Hematopoietic multipotent progenitor cell treated with erythropoietin and hydrocortisone succinate and interleukin-3 and kit ligand, for 4 days (in vitro differentiated cells): Measurements from ENCODE around the gene CACNA1I.

Experiments used
- DNase-seq: peaks from one replicate; pipeline ENCODE4 v3.0.0-alpha.2; 2015

Gene CACNA1I

DNA sequence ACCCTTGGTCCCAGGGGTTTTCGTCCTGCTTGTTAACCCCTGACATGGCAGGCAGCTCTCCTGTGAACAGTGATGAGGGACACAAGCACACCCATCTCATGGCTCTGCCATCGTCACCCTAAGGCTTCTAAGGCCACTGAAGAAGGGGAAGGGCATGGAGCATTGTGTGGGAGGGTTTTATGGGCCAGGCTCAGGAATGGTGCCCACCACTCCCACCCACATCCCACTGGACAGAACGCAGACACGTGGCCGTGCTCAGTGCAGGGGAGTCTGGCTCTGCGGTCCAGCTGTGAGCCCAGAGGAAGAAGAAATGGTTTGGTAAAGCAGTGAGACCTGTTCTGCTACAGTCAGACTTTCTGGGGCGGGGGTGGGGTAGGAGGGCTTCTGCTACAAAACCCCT lies 130.0 kb downstream of the CACNA1I start:
- DNase-seq, result no peak

DNA sequence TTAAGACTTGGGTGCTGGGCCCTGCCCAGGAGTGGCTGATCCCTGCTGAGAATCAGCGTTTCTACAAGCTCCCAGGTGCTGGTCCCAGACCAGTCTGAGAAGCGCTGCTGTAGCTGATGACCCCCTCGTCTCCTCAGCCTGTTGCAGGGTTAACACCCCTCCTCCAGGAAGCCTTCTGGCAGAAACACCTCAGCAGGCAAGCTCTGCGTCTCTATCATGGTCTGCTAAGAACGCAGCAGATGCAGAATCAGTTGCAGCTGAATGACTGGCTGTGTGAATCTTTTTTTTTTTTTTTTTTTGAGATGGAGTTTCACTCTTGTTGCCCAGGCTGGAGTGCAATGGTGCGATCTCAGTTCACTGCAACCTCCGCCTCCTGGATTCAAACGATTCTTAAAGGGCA lies 132.5 kb downstream of the CACNA1I start:
- no peak for DNase-seq

- DNase-seq, result no peak
Measured at GRCh38 chr22:39703928-39704639, 133.5 kb downstream of the CACNA1I start.

GRCh38 chr22:39705386-39705785 lies 134.8 kb downstream of the CACNA1I start:
- no peak for DNase-seq

DNA sequence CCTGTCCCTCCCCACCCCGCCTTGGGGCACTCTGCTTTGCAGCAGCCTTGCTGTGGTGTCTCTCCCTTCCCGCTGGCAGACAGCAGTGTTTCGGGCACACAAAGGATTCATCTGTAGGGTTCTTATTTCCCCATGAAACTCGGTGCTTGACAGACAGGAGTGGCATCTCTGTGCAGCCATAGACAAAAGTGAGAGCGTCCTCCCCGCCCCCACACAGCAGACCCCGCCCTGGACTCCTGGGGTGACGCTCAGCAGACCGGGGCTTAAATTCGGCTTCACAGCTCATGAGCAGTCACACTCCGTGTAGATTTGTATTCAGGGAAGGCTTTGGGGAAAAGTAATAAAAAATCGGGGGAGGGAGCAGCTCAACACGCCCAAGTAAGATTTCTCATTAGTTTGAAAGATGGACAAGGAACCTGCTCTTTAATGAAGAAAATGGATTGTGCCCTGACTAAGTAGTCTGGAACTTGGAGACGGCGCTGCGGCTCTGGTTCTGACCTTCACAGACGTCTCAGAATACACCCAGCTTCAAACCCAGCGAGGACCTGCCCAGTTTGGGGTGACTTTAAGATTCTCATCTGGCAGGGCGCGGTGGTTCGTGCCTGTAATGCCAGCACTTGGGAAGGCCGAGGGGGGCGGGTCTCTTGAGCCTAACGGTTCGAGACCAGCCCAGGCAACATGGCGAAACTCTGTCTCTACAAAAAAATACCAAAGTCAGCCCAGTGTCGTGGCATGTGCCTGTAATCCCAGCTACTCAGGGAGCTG lies 136.0 kb downstream of the CACNA1I start:
- DNase-seq, result no peak

DNA sequence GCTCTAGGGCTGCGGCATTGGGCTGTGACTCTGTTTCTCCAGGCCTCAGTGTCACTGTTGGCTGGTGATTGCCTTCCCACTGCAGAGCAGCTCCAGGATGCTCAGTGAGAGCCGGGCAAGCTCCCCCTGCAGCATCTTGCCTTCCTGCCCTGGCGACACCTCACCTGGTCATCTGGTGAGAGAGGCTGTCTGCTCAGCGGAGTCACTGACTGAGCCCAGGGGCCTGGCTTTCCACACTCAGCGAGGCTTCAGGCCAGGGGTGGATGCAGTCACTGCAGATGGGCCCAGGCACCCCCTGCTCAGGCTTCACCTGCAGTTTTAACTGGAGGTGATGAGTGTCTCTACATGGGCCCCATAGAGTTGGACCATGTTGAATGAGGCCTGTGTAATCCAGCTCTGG lies 136.8 kb downstream of the CACNA1I start:
- no peak for DNase-seq

DNA sequence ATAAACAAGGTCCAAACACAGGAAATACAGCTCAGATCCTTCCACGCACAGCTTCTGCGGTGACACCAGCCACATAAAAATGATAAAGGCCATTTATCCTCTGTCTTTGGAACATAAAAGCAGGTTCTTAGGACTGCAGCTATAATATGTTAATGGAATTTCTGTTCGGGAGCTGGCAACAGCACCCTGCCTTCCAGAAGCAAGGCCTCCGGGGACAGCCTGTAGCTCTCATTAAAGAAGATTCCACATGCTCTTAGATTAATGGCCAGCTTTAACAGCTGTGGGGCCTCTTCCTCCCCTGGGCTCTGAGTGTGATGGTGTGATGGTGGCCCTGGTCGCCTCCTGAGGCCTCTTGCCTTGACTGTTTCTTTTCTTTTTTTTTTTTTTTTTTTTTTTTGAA lies 137.3 kb downstream of the CACNA1I start:
- no peak for DNase-seq

DNA sequence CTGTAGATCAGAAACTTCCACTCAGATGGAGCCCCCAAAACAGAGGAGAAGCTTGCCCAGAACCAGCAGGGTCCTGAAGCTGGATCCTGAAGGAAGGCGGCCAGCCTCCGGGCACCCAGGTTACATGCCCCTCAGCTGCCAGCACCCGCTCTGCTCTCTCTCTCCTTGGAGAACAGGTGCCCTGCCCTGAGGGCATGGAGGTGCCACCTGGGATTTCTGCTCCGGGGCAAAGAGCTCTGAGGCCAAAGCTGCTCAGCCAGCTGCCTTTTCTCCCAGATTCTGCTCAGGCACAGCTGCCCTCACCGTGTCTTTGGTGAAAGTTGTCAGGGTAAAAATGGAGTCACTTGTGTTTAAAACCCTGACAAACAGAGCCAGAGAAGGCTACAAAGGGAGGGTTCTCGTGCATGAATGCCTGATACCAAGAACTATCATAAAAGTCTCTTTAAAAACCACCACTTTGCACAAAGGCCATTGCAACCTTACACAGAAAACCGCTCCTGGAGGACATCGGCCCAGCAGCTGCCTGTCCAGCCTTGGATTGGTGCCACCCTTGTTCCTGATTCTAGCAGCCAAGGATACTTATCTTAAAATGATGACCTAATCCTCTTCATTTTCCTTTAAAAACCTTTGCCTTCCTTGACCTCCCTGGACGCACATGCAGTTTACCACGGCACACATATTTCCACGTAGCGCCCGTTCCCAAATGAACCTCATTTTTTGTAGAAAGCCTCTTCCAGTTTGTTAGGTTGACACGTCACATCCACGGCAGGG lies 140.0 kb downstream of the CACNA1I start:
- no peak for DNase-seq

- no peak for DNase-seq
Measured at GRCh38 chr22:39712081-39712480, 141.5 kb downstream of the CACNA1I start.

- DNase-seq, result no peak
Measured at GRCh38 chr22:39712751-39713525, 142.4 kb downstream of the CACNA1I start.

GRCh38 chr22:39713799-39714290 lies 143.3 kb downstream of the CACNA1I start:
- DNase-seq, result no peak

- DNase-seq, result no peak
Measured at GRCh38 chr22:39714321-39714720, 143.8 kb downstream of the CACNA1I start.

GRCh38 chr22:39715778-39716495 lies 145.4 kb downstream of the CACNA1I start:
- DNase-seq, result no peak

GRCh38 chr22:39716534-39716933 lies 146.0 kb downstream of the CACNA1I start:
- no peak for DNase-seq

- no peak for DNase-seq
Measured at GRCh38 chr22:39717099-39717498, 146.5 kb downstream of the CACNA1I start.

GRCh38 chr22:39718206-39718605 lies 147.7 kb downstream of the CACNA1I start:
- DNase-seq, result no peak

GRCh38 chr22:39718921-39719475 lies 148.4 kb downstream of the CACNA1I start:
- no peak for DNase-seq

- DNase-seq, result no peak
Measured at GRCh38 chr22:39719559-39720450, 149.3 kb downstream of the CACNA1I start.

DNA sequence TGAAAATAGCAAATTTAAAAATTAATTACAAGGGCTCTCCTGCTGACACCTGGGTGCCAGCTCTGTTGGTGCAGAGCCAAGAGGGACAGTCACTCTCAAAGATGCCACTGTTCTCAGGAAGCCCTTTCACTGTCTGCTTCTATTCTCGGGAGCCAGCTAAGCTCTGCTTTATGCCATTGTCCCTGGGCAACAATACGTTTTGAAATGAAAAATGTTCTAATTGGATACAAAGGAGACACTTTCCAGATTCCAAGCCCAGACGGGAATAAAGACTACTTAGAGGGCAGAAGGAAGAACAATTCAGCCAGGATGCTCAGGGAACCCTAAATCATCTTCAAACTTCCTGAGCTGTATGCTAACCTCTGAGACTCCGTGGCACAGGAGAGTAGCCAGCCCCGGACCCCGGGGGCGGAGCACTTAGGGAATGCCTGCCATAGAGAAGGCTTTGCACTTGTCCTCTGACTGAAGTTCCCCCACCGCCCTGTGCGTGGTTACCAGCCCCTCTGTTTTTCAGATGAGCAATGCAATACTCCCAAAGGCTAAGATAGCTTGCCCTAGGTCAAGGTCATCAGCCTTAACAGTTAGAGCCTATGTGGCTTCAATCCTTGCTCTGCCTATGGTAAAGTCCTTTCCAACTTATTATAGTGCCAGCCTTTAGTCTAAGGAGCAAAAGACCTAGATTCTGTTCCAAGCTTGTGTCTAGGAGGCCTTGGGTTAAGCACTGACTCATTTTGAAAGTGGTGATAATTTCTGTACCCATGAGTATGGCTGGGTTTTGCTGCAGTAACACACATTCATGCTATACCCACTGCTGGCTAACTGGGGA lies 150.9 kb downstream of the CACNA1I start:
- DNase-seq, result no peak

- DNase-seq, result no peak
Measured at GRCh38 chr22:39722032-39722325, 151.4 kb downstream of the CACNA1I start.
